GM18511 (cell line): ENCODE data around the gene AFF3.
"Not testable (repeated sequence)": the region's sequence is repeated elsewhere in the genome, so short reads cannot be mapped to it uniquely, and the experiment has no call there.

Experiments
- ATAC-seq: cut with Tn5 transposase; IDR thresholded peaks from one replicate; pipeline ENCODE4 v1.9.1; 2021; ENCODE audit warnings: mild to moderate bottlenecking, moderate library complexity; ENCODE audit not compliant: unreplicated experiment

Gene AFF3

DNA sequence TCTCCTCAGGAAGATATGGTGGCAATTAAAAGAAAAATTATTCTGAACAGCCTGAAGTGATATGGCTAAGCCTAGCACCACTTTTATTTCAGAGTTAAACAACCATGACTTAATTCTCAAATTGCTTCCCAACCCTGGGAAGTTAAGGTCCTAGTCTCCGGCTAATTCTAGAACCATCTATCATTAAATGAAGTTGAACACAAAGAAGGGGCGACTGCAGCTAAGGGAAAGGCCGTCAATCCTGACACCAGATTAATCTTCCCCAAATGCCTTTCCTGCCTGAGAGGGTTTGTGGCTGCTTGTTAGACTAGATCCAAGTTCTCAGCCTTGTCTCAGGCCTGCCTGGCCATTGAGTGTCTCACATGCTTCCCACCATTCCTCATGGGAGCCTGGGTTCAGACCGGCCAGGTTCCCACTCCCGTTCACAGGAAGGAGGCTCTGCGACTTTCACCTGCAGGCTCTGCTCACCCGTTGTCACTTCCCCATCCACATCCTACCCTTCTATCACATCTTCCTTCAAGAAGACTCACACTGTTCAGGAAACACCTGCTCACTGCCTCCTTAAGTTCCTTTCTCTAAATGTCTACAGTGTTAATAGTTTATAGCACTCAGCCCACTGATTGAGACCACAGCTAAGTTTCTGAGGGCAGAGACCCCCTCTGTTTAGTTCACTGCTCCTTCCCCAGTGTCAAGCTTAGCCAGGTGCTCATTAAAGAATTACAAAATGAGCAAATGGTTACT is 369.6 kb downstream of the AFF3 start:
- ATAC-seq, result no peak

DNA sequence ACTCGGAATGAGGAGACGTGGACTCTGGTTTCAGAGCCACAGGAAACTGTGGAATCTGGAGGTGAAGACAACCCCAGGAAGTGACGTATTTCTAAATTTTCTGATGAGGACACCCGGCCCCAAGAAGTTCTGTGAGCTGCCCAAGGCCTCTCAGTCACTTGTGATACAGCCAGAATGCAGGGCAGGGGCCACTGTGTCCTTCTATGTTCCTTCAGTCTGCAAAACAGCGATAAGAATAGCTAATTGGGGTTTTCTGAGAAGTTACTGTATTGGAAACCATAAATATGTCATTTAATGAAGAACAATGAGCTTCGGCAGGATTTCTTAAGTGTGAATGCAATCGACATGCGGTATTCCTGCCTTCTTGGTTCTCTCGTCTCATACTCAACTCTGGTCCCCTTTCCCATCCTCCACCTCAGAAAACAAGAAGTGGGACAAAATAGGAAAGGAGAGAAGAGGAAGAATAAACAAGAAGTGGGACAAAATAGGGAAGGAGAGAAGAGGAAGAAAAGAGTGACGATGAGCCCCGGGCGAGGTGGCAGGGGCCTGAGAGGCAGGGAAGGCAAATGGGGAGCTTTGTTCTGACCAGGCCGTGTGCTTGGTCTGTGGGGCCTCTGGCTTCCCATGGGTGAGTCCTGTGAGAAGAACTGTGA is 370.6 kb downstream of the AFF3 start:
- ATAC-seq, result no peak

DNA sequence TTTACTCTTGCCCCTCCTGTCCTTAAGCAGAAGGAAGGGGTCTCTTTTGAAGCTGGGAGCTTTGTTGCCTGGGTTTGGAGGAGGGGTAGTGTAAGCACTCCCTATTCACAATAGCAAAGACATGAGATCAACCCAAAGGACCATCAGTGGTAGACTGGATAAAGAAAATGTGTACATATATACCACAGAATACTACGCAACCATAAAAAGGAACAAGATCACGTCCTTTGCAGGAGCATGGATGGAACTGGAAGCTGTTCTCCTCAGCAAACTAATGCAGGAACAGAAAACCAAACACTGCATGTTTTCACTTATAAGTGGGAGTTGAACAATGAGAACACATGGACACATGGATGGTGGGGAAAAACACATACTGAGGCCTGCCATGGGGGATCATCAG is 371.5 kb downstream of the AFF3 start:
- ATAC-seq, result no peak

DNA sequence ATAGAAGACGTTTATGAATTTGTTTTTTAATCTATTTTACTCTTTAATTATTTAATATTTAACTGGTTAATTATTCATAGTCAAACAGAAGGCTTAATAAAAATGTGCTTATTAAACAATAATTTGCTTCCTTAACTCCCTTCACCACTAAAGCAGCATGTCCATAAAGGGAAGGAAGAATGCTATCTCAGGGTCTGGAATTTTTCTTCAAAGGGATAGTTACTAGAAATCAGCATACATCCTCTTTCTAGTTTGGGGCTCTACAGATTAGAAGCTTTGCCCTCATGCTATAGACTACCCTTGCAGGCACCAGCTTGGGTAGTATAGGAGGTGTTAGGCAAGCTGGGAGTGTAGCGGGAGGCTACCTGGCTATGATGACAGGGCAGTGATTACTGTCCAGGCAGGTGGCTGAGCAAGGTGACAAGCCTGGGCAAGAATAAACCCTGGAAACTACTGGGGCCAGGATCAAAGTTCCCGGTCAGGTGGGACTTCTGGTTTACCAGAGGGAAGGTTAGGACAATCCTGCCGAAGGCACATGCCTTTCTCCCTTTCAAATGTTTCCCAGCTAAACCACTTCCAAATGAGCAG is 376.6 kb downstream of the AFF3 start:
- no peak for ATAC-seq

DNA sequence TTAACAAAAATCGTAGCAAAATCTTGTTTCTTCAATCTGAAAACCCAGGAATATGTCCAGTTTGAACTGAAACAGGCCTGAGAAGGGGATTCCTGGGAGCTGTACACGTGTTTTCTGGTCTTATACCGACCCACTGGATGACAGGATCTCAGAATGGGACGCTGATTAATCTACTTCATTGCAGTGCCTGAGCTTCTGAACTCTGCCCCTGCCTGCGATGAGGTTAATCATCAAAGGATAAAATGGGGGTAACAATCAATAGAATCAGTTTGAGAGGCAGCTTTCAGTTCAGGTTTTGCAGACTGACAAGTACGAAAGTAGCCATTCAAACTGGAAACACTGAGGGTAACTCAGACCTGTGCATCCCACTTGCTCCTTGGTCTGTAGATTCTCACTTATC is 378.6 kb downstream of the AFF3 start:
- ATAC-seq, result no peak

DNA sequence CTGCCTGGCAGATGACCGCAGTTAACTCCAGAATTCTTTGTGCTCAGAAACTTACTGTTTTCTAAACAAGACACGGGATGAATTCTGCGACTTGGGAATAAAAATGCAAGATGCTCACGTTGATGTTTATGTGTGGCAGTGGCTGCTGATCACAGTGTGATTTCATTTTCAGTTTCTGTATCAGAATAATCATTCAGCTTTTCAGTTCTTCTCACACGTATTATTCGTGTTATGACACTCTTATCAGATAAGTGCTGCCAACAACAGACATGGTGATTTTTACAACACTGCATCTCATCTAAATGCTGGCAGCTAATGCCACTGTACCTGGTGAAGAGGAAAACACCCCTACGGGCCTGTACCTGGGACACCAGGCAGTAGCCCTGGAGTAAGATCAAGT is 379.7 kb downstream of the AFF3 start:
- ATAC-seq, result no peak

DNA sequence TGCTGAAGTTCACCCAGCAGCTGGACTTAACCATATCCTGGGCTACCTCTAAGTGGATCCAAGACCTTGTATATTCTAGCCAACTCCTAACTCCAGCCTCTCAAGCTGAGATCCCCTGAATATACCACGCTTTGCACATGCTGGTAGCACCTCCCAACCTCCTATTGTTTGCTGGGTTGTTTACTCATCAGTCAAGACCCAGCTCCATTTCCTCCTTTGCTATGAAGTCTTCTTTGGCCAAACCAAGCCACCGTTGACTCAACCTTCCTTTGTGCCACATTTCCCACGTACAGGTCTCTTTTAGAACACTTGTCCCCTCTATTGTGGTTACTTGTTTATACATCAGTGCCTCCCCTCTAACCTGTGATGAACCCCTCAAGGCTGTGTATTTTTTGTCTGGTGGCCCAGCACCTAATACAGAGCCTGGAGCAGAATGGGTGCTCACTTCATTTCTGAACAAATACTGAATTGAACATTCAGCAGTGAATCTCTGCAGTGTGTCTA is 384.7 kb downstream of the AFF3 start:
- no peak for ATAC-seq

DNA sequence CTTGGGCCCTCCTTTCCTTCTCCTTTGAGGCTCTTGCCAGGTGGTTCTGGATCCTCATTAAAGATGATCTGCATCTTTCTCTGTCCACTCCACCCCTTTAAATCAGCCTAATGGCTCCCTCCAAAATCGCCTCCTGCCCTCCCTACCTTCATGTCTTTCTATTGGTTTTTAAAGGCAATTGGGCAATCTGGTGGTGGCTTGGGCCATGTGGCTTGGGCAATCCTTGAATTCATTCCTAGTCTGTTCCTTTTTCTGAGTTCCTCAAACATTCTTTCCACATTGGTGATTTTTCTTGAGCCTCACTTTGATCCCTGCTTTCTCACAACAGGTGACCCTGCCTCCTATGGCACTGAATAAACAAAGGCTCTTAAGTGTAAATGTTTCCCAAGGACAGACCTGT is 386.3 kb downstream of the AFF3 start:
- no peak for ATAC-seq

DNA sequence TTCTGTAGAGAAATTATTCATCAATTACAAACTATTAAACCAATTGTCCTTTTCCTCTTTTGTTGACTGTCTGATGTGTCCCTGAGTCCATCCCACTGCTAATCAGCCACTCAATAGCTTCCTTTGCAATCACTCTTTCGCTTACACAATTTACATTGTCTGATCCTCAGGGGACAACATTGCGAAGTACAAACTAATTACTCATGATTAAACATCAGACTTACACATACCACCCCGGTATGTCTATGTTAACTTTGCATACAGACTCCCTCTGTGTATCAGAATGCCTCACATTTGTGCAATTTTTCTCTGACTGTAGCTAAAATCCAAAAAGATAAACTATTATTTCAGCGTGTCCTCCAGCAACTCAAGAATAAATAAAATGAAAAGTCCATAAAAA is 388.2 kb downstream of the AFF3 start:
- no peak for ATAC-seq

DNA sequence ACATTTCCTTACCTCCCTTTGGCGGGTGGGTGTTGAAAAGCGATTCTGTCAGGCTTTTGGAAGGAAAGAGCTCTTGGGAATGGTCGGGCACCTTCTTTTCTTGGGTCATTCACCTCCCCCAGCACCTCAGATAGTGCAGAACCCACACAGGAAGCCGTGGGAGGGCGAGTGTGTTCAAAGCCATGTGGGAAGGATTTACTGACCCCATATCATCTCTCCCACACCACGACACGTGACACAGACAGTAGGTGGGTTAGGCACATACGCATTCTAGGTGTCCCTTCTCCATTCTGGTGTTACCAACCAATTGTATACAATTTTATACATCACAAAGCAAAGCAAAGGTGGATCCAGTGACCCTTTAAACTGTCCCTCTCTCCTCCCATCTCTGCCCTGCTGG is 388.9 kb downstream of the AFF3 start:
- ATAC-seq, result no peak

DNA sequence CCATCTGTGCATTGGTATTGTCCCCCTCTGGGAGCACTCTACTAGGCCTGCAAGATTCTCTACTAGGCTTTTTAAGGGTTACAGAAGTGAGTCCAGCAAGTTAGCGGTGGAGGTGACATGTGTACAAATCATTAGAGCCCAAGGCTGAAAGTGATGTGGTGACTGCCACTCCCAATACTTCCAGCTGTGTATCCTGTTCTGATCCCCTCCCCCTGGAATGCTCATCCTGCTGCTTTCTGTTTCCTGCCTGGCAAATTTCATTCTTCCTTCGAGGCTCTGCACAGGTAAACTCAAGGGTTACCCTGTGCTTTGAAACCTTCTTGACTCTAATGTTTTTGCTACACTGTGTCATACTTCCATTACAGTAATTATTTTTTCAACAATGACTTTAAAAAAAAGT is 394.0 kb downstream of the AFF3 start:
- no peak for ATAC-seq

DNA sequence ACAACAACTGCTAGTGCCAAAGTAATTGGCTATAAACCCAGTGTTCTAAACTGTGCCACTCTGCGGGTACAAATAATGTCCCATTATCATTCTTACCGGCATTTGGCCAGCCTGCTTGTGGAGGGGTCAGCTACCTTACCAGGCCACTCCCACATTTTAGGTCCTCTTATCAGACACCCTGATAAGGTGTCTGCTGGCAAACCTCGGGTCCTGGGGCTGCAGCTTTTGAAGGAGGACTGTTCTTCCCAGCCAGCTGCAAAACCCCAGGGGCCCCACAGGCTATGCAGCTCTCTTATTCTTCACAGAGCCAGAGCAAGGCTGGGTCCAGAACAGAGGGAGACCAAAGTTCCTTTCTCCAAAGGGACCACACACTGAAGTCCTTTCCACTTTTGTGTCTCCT is 394.5 kb downstream of the AFF3 start:
- ATAC-seq, result no peak

DNA sequence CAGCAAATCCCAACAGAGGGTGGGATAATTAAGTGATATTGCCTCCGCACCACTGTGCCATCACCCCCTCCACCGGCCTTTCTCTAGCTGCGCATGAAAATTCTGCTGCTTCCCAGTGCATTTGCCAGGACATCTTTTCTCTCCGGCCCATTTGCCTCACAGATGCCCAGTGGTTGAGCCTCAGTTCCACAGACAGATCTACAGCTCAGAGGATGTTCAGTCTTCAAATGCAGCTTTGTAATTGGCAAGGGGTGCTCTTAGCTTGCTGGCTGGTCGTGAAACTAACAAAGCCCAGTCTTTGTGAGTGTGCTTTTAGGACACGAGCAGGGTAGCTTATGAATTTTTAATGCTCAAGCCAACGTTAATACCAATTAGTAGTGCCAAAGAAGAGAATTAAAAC is 399.2 kb downstream of the AFF3 start:
- ATAC-seq, result no peak

DNA sequence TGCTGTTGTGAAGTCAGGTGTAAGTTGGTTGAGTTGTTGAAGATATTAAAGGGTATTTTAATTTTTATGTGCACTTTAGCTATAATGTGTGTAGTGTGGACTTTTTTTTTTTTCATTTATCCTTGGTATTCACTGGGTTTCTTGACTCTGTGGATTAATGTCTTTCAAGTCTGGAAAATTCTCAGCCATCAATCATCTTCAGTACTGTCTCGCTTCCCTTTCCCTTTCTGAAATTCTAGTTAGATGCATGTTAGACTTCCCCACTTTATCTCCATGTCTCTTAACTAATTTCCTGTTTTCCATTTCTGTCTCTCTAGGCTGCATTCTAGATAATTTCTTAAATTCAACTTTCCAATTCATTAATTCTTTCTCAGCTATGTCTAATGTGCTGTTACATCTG is 404.9 kb downstream of the AFF3 start:
- no peak for ATAC-seq

DNA sequence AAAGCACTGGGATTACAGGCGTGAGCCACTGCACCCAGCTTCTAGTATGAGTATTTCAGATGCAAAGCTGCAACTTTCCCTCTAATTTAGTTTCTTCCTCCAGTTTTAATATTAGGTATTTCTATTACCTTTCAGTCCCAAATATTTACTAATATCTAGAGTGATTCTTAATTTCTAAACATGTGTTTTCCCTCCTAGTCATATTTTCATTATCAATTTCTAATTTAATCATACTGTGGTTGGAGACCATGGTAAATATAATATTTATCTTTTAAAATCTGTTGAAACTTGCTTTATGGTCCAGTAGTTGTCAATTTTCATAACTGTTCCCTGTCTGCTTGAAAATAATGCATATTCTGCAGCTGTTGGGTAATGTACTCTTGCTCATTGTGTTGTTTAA is 406.6 kb downstream of the AFF3 start:
- ATAC-seq, result no peak

DNA sequence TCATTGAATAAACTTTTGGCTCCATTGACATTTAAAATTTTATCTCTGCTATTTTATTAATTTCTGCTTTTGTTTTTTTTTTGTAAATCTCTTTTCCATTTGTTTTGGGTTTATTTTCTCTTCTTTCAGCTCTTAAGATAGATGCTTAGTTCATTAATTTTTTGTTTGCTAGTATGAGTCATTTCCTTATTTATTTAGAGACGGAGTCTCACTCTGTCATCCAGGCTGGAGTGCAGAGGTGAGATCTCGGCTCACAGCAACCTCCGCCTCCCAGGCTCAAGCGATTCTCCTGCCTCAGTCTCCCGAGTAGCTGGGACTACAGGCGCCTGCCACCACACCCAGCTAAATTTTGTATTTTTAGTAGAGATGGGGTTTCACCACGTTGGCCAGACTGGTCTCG is 407.1 kb downstream of the AFF3 start:
- not testable (repeated sequence) for ATAC-seq

DNA sequence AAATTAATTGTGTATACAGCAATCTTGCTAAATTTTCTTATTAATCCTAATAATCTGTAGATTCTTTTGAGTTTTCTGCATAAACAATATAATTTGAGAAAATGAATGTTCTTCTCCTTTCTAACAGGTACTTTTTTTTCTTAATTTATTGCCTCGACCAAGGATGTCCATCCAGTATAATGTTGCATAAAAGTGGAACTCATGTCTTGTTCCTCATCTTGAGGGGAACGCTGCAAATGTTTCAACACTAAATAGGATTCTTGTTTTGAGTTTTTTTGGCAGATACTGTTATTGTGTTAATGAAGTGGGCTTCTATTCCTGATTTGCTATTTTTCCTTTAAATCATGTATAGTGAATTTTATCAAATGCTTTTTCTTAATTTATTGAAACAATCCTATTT is 408.2 kb downstream of the AFF3 start:
- ATAC-seq, result no peak

DNA sequence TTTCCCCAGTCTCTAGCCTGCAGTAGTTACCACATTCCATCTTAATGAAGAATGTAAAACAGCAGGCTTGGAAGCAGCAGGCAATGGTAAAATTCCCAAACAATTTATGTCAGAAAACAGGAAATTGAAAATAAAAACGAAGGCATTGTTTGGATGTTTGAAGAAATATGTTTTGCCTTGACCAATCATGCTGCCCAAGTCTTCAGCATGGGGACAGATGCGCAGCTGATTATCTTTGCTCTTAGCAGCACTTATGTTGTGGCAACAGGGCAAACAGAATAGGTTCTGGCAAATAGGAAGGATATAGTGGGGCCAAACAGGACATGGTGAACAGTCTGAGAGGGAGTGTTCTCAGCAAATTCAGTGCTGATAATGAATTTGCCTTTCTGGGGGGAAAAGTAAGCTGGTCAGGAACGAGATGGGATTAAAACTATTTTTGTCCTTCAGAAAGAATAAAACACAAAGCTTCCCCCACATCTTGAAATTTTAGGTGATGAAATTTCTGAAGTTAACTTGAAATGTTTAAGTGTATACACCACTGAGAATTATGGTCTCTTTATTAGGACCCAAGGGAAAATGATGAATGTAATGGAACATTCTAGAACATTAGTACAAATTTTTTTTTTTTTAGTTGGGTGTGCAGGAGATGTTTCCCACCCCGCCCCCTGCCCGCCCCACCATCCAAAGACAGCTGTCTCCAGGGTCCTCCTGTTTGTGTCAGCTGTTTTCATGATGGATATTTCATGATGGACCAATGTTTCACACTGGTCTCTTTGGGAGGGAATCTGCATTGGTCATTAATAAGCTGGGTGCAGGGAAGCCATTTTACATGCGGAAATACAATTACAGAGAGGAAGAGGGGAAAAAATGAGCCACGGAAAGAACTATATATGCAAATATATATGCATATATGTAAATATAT is 413.0 kb downstream of the AFF3 start:
- ATAC-seq, result no peak

DNA sequence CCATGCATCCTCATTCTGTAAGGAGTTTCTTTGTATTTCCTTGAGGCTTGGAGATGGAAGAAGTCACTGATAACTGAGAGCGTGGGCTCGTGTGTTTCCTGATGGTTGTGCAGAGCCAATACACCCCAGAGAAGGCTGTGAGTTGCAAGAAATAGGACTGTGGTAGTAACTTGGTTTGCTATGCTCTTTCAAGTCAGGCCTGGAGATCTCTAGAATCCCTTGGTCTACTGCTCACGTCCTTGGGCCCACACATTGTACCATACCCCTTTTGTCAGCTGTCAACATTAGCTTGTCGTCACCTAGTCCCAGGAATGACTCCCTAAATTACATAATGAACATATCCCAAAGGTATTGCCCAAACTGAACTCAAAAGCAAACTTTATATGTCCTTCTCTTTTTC is 414.2 kb downstream of the AFF3 start:
- no peak for ATAC-seq

DNA sequence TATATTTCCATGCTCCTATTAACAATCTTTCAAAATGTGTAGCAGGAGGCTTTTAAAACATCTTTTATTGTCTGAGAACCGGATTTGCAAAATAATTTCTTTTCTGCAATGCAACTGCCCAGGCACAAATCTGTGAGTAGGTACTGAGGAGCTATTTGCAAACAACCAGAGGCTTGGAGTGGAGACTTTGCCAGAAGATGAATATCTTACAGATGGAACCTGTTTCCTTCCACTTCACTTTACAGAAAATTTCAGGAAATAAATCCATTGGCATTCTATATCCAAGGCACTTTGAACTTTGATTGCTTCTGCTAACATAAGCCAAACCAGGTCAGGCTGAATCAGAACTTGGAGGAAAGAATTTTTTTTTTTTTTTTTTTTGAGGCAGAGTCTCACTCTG is 415.2 kb downstream of the AFF3 start:
- no peak for ATAC-seq

DNA sequence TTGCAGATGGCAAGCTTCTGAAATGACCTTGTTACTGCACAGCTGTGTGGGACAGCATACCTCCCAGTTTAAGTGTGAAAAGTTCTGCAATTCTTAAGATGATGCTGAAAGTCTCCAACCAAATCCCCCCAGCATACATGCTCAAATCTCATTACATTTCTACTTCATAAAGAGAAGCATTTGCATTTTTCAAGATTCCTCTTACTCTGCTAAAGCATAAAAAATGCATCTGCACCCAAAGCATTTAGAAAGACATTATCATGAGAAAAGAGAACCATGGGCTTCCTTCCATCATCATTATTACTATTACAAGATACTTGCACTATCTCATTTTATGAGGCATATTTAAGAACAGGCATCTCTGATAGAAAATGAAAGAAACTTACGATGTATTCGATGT is 415.7 kb downstream of the AFF3 start:
- no peak for ATAC-seq
